Measurements from ENCODE around the gene PAK5. TPM values are rescaled to one million over a fixed set of nuclear protein-coding genes. Genes with fewer than 3 reads are reported as not detected.

The PAK5 gene
- total RNA-seq, 1 experiment from 2014 or later: not detected

DNA sequence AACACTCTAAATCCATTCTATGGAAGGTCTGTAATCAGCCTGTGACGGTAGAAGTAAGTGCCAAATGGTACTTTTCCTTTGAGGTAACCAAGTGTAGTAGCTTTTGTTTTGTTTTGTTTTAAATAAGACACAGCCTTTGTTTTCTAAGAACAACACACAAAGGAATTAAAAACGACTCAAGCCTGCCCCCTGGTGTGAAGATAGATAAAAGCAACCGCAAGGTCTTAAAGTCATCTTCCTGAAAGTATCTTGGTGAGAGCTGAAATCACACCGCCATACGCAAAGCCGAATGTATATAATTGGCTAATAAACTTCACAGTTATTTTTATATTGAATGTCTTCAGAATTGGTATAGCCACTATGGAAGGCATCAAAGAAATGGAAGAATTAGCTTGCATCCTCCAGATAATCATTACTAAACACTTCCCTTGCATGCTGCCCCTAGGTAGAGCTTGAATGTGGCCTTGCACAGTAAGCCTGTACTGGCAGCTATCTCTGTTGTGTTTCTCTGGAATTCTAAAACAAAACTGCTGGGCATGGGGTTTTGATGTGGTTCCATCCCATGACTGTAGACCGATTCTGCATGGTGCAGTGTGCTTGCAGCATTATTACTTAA lies 228.9 kb downstream of the PAK5 start:
- H3K4me2 ChIP-seq (ENCODE audit: low read length): no peak overlapping the region
- H3K27me3 ChIP-seq (ENCODE audit: insufficient read depth, low read length): 0 out of 2 replicates have a peak, but pooled peaks cover 2% of the 10 kb centered on the region
- intact Hi-C loops (cut with micrococcal nuclease): loop anchor here (1.0 to 5.0 kb wide), 3 partner anchors 143 to 202 kb away; no protein-coding TSS in a partner anchor
- H3K79me2 ChIP-seq (ENCODE audit: insufficient read depth, low read length): no peaks in the 10 kb centered on the region
- ChIA-PET RAD21 (ENCODE audit: low non-redundant PET in 1 of 2, low total read pairs in 2 of 2, uncharacterized antibody in 2 of 2, unreplicated experiment in 2 of 2) (interaction anchor here (0.6 to 2.5 kb wide), 6 partner anchors 151 to 1770 kb away, joined by 3 to 27 read pairs (median 5); no protein-coding TSS in a partner anchor), CTCF (interaction anchor here (0.6 to 6.9 kb wide), 13 partner anchors 13 to 850 kb away, joined by 3 to 252 read pairs (median 4); no protein-coding TSS in a partner anchor), POLR2A (interaction anchor here (1.0 kb wide), 1 partner anchor 202 kb away, joined by 3 read pairs; no protein-coding TSS in a partner anchor)
- no peaks in the 10 kb centered on the region for H3K36me3 ChIP-seq (ENCODE audit: control insufficient read depth in 1 of 2, insufficient read depth in 2 of 2, low read length in 2 of 2)
- no peaks in the 10 kb centered on the region for H3K9me3 ChIP-seq (ENCODE audit: control insufficient read depth in 1 of 2, insufficient read depth in 1 of 2, low read depth in 1 of 2, low read length in 2 of 2)
- no peak overlapping the region for H3K27ac ChIP-seq (ENCODE audit: low read depth, low read length)
- H4K20me1 ChIP-seq (ENCODE audit: insufficient read depth): no peaks in the 10 kb centered on the region
- peak overlapping the region; percentile 52 for H2AFZ ChIP-seq (ENCODE audit: low read depth, low read length, poor library complexity, severe bottlenecking)
- no peak overlapping the region for H3K9ac ChIP-seq (ENCODE audit: low read length)
- no peak overlapping the region for H3K4me3 ChIP-seq (replicated peaks in 1 of 2; ENCODE audit: low read depth in 1 of 2, low read length in 2 of 2)
- TF ChIP-seq, protein P1, sequence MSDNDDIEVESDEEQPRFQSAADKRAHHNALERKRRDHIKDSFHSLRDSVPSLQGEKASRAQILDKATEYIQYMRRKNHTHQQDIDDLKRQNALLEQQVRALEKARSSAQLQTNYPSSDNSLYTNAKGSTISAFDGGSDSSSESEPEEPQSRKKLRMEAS (IDR thresholded peaks at IDR 0.05): no peak
- TF ChIP-seq FOSL1 (IDR thresholded peaks at IDR 0.05; ENCODE audit: low read depth) (no peak), RAD21 (IDR thresholded peaks at IDR 0.05; ENCODE audit: low read depth) (peak; percentile 69)
- TF ChIP-seq, protein P2, sequence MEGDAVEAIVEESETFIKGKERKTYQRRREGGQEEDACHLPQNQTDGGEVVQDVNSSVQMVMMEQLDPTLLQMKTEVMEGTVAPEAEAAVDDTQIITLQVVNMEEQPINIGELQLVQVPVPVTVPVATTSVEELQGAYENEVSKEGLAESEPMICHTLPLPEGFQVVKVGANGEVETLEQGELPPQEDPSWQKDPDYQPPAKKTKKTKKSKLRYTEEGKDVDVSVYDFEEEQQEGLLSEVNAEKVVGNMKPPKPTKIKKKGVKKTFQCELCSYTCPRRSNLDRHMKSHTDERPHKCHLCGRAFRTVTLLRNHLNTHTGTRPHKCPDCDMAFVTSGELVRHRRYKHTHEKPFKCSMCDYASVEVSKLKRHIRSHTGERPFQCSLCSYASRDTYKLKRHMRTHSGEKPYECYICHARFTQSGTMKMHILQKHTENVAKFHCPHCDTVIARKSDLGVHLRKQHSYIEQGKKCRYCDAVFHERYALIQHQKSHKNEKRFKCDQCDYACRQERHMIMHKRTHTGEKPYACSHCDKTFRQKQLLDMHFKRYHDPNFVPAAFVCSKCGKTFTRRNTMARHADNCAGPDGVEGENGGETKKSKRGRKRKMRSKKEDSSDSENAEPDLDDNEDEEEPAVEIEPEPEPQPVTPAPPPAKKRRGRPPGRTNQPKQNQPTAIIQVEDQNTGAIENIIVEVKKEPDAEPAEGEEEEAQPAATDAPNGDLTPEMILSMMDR (IDR thresholded peaks at IDR 0.05 in 2 of 3, conservative IDR thresholded peaks at IDR 0.05 in 1 of 3; ENCODE audit: borderline replicate concordance in 1 of 3, insufficient read depth in 1 of 3, low read depth in 2 of 3, low read length in 2 of 3): peak; percentile 59 to 77 (median 64); a peak in 5 of 6 replicates
- peak; percentile 59 for DNase-seq (ENCODE audit: low read depth, low spot score)
- H3K9me2 ChIP-seq (ENCODE audit: insufficient read depth): no peaks in the 10 kb centered on the region
- peak; percentile 68; the same call in 1 of the 2 replicates for ATAC-seq
- no TSS peak for BruUV-seq (replicated peaks)
- H3K4me1 ChIP-seq (ENCODE audit: control insufficient read depth in 1 of 2, insufficient read depth in 2 of 2, low read length in 2 of 2): no peaks in the 10 kb centered on the region
